Measurements from ENCODE around the gene ARHGEF2. TPM values are rescaled to one million over a fixed set of nuclear protein-coding genes. Genes with fewer than 3 reads are reported as not detected.

The ARHGEF2 gene
- total and polyA plus RNA-seq, 2 donors (not counting 3 experiments of a cell fraction or from before 2014, with no cell fraction given): 59.2 to 118 TPM

DNA sequence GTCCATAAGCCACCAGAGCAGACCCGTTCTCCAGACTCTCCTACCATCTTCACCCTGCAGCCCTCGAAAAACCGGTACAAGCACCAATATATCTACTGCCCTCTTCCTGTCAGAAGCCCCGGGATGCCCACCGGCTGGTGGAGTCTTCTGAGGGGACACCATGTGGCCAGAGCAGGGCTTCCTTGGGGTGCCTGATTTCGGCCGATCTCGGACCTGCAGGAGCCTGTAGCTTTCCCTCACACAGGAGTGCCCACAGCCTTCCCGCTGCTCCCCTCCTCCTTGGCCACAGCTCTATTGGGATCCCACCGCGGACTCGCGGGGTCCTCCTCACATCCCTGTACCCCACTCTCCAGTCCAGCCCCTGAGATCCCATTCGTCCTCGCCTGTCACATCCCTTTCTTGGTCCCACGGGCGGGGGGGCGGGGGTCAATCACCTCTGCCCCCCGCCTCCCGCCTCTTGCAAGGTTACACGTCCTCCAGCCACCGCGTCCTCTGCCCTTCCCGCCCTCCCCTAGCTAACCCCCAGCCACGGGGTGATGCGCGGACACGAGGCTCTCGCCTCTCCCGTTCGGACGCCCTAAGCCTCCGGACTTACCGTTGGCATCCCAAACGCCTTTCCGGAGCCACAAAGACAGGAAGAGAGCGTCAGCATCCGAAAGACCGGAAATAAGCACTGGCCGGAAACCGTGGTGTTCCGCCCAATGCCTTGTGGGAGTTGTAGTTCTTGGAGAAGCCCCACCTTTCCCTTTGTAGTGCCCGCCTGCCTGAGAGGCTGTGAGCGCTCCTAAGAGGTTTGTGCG, 42.1 kb upstream of the ARHGEF2 start, which contains the start of gene SSR2:
Gene SSR2 (minus strand): TSS at position 659 of the 800 bp plus-strand sequence. CDS start 784 bp downstream, outside the sequence.
- Histone ChIP-seq H4K20me1 (replicated peaks; ENCODE audit: control insufficient read depth, extremely low read depth, insufficient read depth, low read length) (no peaks in the 10 kb centered on the region), H3K9me1 (replicated peaks; ENCODE audit: control insufficient read depth, extremely low read depth, insufficient read depth, low read length) (no peaks in the 10 kb centered on the region), H3K27me3 (ENCODE audit: control insufficient read depth in 2 of 2, insufficient read depth in 2 of 2, low read length in 2 of 2) (no peaks in the 10 kb centered on the region), H3K9me3 (replicated peaks; ENCODE audit: control insufficient read depth, insufficient read depth, low read length) (no peaks in the 10 kb centered on the region), H3K27ac (ENCODE audit: insufficient read depth, low read depth, low read length) (peak within 1 kb of the TSS; percentile 44), H3K79me2 (ENCODE audit: control insufficient read depth, insufficient read depth, low read length) (peaks cover 30% of the 10 kb centered on the region), H3K9ac (replicated peaks; ENCODE audit: extremely low read depth, insufficient read depth, low read length) (peak within 1 kb of the TSS; percentile 60), H3K4me1 (ENCODE audit: control insufficient read depth, extremely low read depth, insufficient read depth, low read length) (peaks cover 10% of the 10 kb centered on the region), H3K4me3 (replicated peaks in 1 of 3; ENCODE audit: insufficient read depth in 1 of 3, low read depth in 1 of 3, low read length in 3 of 3) (peak within 1 kb of the TSS; percentile 27 to 81 (median 78)), H3K4me2 (ENCODE audit: insufficient read depth, low read length) (peak within 1 kb of the TSS; percentile 84), H3K36me3 (ENCODE audit: control insufficient read depth in 2 of 2, extremely low read depth in 1 of 2, insufficient read depth in 2 of 2, low read length in 2 of 2) (peaks cover 6 to 11% of the 10 kb centered on the region in 2 experiments), H2AFZ (ENCODE audit: low read depth, low read length) (peak within 1 kb of the TSS; percentile 71)
- TF ChIP-seq POLR2A (IDR thresholded peaks at IDR 0.05; ENCODE audit: low read depth, low read length) (peak; percentile 97), MYC (IDR thresholded peaks at IDR 0.05; ENCODE audit: low read depth, low read length) (no peak), FOS (IDR thresholded peaks at IDR 0.05; ENCODE audit: borderline replicate concordance, insufficient read depth, low read length) (no peak), GATA2 (IDR thresholded peaks at IDR 0.05; ENCODE audit: insufficient read depth, insufficient read length, low read depth, low read length) (no peak), JUN (IDR thresholded peaks at IDR 0.05; ENCODE audit: borderline replicate concordance, insufficient read depth, insufficient read length, low read depth) (no peak), POLR2AphosphoS5 (IDR thresholded peaks at IDR 0.05; ENCODE audit: insufficient read depth, low read depth, low read length) (peak; percentile 97), EZH2 (IDR thresholded peaks at IDR 0.05; ENCODE audit: borderline replicate concordance, low read depth, low read length, severe bottlenecking) (no peak)
- TF ChIP-seq, protein P1, sequence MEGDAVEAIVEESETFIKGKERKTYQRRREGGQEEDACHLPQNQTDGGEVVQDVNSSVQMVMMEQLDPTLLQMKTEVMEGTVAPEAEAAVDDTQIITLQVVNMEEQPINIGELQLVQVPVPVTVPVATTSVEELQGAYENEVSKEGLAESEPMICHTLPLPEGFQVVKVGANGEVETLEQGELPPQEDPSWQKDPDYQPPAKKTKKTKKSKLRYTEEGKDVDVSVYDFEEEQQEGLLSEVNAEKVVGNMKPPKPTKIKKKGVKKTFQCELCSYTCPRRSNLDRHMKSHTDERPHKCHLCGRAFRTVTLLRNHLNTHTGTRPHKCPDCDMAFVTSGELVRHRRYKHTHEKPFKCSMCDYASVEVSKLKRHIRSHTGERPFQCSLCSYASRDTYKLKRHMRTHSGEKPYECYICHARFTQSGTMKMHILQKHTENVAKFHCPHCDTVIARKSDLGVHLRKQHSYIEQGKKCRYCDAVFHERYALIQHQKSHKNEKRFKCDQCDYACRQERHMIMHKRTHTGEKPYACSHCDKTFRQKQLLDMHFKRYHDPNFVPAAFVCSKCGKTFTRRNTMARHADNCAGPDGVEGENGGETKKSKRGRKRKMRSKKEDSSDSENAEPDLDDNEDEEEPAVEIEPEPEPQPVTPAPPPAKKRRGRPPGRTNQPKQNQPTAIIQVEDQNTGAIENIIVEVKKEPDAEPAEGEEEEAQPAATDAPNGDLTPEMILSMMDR (IDR thresholded peaks at IDR 0.05; ENCODE audit: extremely low read depth in 1 of 2, insufficient read depth in 1 of 2, low read depth in 1 of 2, low read length in 2 of 2): no peak
- TF ChIP-seq, protein P2, sequence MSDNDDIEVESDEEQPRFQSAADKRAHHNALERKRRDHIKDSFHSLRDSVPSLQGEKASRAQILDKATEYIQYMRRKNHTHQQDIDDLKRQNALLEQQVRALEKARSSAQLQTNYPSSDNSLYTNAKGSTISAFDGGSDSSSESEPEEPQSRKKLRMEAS (IDR thresholded peaks at IDR 0.05; ENCODE audit: insufficient read depth, insufficient read length): no peak
- intact Hi-C loops (cut with micrococcal nuclease): loop anchor here (1.0 kb wide), 1 partner anchor 34 kb away; the partner anchor contains the start of gene LAMTOR2
- dilution Hi-C loops (cut with MboI; ENCODE audit: extremely low pct_ligation_motif_present, low sequenced_read_pairs): no loop called here
- DNase-seq (ENCODE audit: low read depth, low spot score): peak; percentile 96
- ChIA-PET CTCF (interaction anchor here (0.6 to 3.7 kb wide), 10 partner anchors 12 to 205 kb away, joined by 3 to 16 read pairs (median 4); no protein-coding TSS in a partner anchor), POLR2A (interaction anchor here (0.7 kb wide), 1 partner anchor 25 kb away, joined by 6 read pairs; no protein-coding TSS in a partner anchor)
- FAIRE-seq: peak; percentile 94
- BruUV-seq (replicated peaks): no TSS peak

Measured in endothelial cell of umbilical vein (primary cell).